Measurements from ENCODE around the gene RBCK1. TPM values are rescaled to one million over a fixed set of nuclear protein-coding genes. Genes with fewer than 3 reads are reported as not detected.
"Not testable (repeated sequence)": the region's sequence is repeated elsewhere in the genome, so short reads cannot be mapped to it uniquely, and the experiment has no call there.

RBCK1 gene
- total RNA-seq, 1 donor from 2014 or later: 65.2 TPM

GRCh38 chr20:373171-373890, 34.8 kb upstream of the RBCK1 start:
- DNase-seq (ENCODE audit: low read depth, low spot score): no peak
- no peak for TF ChIP-seq CTCF (conservative IDR thresholded peaks at IDR 0.05)
- Mint-ChIP-seq H3K27ac (ENCODE audit: unreplicated experiment) (no peak overlapping the region), H3K36me3 (ENCODE audit: low read depth) (no peaks in the 10 kb centered on the region), H3K4me3 (no peak overlapping the region), H3K4me1 (peaks cover 15% of the 10 kb centered on the region), H3K9me3 (no peaks in the 10 kb centered on the region), H3K27me3 (ENCODE audit: low read depth) (no peaks in the 10 kb centered on the region)

- Mint-ChIP-seq H3K27ac (ENCODE audit: unreplicated experiment) (no peak overlapping the region), H3K36me3 (ENCODE audit: low read depth) (no peaks in the 10 kb centered on the region), H3K9me3 (no peaks in the 10 kb centered on the region), H3K27me3 (ENCODE audit: low read depth) (no peaks in the 10 kb centered on the region), H3K4me3 (peak overlapping the region; percentile 42), H3K4me1 (peaks cover 15% of the 10 kb centered on the region)
- no peak for TF ChIP-seq CTCF (conservative IDR thresholded peaks at IDR 0.05)
- DNase-seq (ENCODE audit: low read depth, low spot score): no peak
Measured at GRCh38 chr20:375265-375889, 32.7 kb upstream of the RBCK1 start.

- no peak for DNase-seq (ENCODE audit: low read depth, low spot score)
- Mint-ChIP-seq H3K4me1 (peaks cover 15% of the 10 kb centered on the region), H3K27me3 (ENCODE audit: low read depth) (no peaks in the 10 kb centered on the region), H3K9me3 (no peaks in the 10 kb centered on the region), H3K4me3 (no peak overlapping the region), H3K27ac (ENCODE audit: unreplicated experiment) (no peak overlapping the region), H3K36me3 (ENCODE audit: low read depth) (no peaks in the 10 kb centered on the region)
- TF ChIP-seq CTCF (conservative IDR thresholded peaks at IDR 0.05): no peak
Measured at GRCh38 chr20:376089-376488, 32.0 kb upstream of the RBCK1 start.

- Mint-ChIP-seq H3K4me3 (peak overlapping the region; percentile 7), H3K36me3 (ENCODE audit: low read depth) (no peaks in the 10 kb centered on the region), H3K27ac (ENCODE audit: unreplicated experiment) (no peak overlapping the region), H3K9me3 (no peaks in the 10 kb centered on the region), H3K27me3 (ENCODE audit: low read depth) (no peaks in the 10 kb centered on the region), H3K4me1 (peaks cover 13% of the 10 kb centered on the region)
- no peak for DNase-seq (ENCODE audit: low read depth, low spot score)
- TF ChIP-seq CTCF (conservative IDR thresholded peaks at IDR 0.05): no peak
Measured at GRCh38 chr20:376750-377149, 31.3 kb upstream of the RBCK1 start.

GRCh38 chr20:377578-377977, 30.5 kb upstream of the RBCK1 start:
- H3K27ac Mint-ChIP-seq (ENCODE audit: unreplicated experiment); H3K36me3 Mint-ChIP-seq (ENCODE audit: low read depth); H3K9me3 Mint-ChIP-seq; H3K4me3 Mint-ChIP-seq; DNase-seq (ENCODE audit: low read depth, low spot score); H3K27me3 Mint-ChIP-seq (ENCODE audit: low read depth): not testable (repeated sequence)
- peaks cover 12% of the 10 kb centered on the region for H3K4me1 Mint-ChIP-seq

- TF ChIP-seq CTCF (conservative IDR thresholded peaks at IDR 0.05): no peak
- no peak for DNase-seq (ENCODE audit: low read depth, low spot score)
- Mint-ChIP-seq H3K27me3 (ENCODE audit: low read depth) (peaks cover 6% of the 10 kb centered on the region), H3K4me1 (peaks cover 8% of the 10 kb centered on the region), H3K9me3 (no peaks in the 10 kb centered on the region), H3K27ac (ENCODE audit: unreplicated experiment) (no peak overlapping the region), H3K36me3 (ENCODE audit: low read depth) (no peaks in the 10 kb centered on the region), H3K4me3 (peak overlapping the region; percentile 38)
Measured at GRCh38 chr20:378961-379336, 29.1 kb upstream of the RBCK1 start.

Data from neural crest cell (in vitro differentiated cells).